NCI-H128 (cell line): ENCODE measurements around the gene RSBN1.

Source experiments
- DNase-seq: peaks from one replicate; lab custom pipeline; 2025; ENCODE audit not compliant: unreplicated experiment; lab: John Stamatoyannopoulos, UW

Gene RSBN1

GRCh38 chr1:113812661-113813135 is 422 bp upstream of the RSBN1 start:
- DNase-seq: no peak

DNA sequence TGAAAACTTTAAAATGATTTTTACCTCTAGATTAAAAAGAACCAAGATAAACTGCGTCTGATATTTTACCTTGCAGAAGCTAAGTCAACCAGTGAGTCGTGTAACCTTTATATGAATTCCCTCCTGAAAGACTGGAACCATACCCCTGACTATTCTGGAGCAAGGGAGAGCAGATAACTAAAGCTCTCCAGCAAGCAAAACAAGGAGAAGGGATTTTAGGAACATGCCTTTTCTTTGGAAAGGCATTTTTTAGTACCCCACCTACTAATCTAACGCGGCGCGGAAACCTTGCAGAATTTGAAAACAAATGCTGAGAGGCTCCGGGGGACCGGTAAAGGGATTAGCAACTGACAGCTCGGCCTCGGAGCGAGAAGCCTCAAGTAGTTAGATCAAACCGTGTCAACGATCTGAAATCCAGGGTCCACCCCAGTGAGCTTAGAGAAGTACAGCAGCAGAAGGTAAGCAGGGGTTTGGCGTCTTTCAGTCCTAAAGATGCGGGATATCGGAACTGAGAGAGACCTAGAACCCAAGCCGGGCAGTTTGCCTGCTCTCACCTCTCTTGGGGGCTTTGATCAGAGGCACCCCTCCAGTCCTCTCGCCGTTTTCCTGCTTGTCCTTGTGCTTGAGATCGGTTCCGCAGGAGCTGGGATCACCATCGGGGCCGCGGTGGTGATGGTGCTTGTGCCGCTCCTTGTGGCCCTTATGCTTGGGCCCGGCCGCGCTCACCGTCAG is 954 bp downstream of the RSBN1 start:
- no peak for DNase-seq

GRCh38 chr1:113809670-113810602 is 2.3 kb downstream of the RSBN1 start:
- no peak for DNase-seq

DNA sequence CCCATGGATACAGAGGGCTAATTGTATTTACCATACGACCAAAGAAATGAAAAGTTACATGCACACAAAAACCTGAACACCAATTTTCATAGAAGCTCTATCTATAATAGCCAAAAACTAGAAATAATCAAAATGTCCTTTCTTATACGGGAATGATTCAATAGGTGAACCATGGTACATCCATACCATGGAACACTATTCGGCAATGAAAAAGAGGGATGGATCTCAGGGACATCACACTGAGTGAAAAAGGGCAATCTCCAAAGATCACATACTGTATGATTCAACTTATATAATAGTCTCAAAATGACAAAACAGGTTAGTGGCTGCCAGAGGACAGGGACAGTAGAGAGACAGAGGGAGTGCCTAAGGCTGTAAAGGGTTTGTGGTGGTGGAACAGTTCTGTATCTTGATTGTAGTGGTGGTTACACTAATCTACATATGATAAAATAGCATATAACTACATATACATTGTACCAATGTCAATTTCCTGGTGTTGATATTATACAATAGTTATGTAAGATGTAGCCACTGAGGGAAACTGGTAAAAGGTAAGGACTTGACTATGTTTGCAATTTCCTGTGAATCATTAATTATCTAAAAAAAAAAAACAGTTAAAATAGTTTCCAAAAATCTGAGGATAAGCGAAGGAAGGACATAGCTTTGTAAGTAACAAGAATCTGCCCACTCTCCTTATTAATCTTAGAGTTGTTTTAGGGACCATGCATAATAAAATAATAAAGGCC is 3.7 kb downstream of the RSBN1 start:
- DNase-seq: no peak

GRCh38 chr1:113805639-113806038 is 6.6 kb downstream of the RSBN1 start:
- no peak for DNase-seq

- DNase-seq: no peak
These were observed 7.1 kb downstream of the RSBN1 start for GRCh38 chr1:113805256-113805531.

GRCh38 chr1:113804421-113805255 is 7.6 kb downstream of the RSBN1 start:
- DNase-seq: no peak

- no peak for DNase-seq
These were observed 9.8 kb downstream of the RSBN1 start for GRCh38 chr1:113802367-113803007.

DNA sequence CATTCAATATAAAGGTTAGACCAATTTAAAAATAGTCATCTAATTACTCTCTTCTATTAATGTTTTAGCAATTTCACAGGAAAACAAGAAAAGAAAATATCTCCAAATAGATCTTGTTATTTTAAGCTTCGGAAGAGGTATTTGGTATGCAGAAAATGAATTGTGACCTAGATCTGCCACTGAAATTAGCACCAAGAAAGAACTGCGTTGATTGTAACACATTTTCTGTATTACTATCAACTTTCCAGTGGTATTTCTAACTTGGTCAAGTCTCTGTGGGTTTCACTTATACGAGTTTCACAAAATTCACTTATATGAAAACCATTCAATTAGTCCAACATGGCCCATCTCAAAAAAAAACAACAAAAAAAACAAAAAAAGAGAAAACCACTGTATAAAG is 11.8 kb downstream of the RSBN1 start:
- no peak for DNase-seq

DNA sequence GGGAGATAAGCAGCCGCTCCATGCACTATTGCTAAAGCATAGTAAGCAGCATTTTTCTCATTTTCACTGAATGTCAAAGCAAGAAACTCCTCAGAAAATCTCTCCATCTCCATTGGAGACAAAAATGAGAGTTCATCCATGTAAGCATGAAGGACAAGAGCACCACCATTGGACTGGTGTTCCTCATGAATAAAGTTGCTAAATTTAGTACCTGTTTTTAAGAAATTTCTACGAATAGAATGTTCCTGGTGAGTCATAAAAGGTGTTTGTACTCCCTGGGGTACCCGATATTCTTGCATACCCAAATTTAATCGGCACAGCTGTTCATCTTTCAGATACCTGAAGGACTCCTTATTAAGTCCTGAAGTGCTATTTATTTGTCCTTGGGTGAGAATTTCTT is 14.8 kb downstream of the RSBN1 start:
- DNase-seq: no peak

- no peak for DNase-seq
These were observed 18.1 kb downstream of the RSBN1 start for GRCh38 chr1:113793878-113794834.

- no peak for DNase-seq
These were observed 19.3 kb downstream of the RSBN1 start for GRCh38 chr1:113792986-113793385.

DNA sequence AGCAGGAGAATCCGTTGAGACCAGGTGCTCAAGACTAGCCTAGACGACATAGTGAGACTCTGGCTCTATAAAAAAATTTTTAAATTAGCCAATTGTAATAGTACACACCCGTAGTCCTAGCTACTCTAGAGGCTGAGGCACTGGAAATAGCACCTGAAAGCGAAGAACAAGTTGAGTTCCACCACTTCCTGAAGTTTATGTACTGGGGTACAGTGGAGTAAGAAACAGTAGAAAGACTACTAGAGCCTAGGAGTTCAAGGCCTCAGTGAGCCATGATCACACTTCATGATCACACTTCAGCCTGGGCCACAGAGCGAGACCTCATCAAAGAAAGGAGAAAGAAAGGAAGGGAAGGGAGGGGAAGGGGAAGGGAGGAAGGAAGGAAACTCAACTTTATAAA is 19.8 kb downstream of the RSBN1 start:
- no peak for DNase-seq

DNA sequence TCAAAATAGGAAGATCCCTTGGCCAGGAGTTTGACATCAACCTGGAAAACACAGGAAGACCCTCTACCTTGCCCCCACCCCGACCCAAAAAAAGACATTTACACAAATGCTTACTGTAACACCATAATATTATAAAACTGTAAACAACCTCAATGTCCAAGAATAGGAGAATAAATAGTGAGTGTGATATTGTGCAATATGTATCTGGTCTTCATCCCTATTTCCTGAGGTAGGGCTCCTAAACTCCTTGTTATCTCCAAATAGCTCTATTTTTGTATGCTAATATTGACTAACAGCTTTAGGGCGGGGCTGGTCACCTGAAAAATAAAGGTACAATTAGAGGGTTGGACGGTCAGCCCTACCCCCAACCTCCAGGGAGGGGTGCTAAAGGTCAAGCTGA is 23.5 kb downstream of the RSBN1 start:
- no peak for DNase-seq

- DNase-seq: no peak
These were observed 24.6 kb downstream of the RSBN1 start for GRCh38 chr1:113787663-113788062.

DNA sequence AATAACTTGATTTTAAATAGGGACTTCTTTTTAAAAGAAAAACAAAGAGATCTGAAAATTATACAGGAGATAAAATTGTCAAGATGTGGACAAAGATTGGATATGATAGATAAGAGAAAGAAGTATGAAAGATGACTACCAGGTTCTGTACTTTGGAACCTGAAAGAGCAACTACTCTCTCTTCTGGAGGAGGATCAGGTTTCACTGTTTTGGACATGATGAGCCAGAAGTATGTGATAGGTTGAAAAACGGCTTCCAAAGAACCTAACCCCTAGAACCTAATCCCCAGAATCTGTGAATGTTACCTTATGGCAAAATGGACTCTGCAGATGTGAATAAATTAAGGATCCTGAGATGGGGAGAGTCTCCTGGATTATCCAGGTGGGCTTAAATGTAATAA is 26.2 kb downstream of the RSBN1 start:
- DNase-seq: no peak

GRCh38 chr1:113784104-113784779 is 28.0 kb downstream of the RSBN1 start:
- DNase-seq: no peak

DNA sequence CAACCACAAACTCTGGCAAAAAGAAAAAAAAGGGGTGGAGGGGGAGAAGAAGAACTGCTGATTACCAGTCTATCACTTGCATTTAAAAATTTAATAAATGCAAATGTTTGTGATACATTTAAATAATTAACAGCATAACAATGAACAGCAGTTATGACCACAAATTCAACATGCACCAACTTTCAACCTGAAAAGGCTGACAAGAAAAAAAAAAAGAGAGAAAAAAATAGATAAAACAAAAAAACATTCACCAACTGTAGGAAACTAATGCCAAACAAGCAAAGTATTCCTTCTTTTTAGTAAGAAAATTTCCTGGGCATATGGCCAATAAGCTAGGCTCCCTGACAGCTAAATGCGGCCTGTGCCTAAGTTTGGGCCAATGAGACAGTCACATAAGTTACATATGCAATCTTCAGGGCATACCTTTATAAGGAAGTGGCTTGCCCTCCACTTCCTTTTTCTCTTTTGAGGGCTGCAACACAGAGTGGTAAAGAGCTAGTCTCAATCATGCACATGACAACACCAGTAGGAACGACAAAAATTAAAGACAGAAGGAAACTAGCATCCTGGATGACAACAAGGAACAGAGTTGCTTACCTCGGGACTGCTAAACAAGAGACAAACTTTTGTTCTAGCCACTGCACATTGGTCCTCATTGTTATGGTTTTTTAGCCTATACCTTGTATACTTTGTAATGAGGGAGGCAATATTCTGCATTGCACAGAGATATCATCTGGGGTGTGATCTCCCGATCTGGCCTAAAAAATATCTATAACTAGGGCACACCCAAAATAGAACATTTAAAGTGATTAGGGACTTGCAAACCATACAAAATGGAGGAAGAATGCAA is 28.8 kb downstream of the RSBN1 start:
- DNase-seq: no peak
